ENCODE results near the gene DYNLT1.
"Not testable (repeated sequence)": the region's sequence is repeated elsewhere in the genome, so short reads cannot be mapped to it uniquely, and the experiment has no call there.

The DYNLT1 gene

DNA sequence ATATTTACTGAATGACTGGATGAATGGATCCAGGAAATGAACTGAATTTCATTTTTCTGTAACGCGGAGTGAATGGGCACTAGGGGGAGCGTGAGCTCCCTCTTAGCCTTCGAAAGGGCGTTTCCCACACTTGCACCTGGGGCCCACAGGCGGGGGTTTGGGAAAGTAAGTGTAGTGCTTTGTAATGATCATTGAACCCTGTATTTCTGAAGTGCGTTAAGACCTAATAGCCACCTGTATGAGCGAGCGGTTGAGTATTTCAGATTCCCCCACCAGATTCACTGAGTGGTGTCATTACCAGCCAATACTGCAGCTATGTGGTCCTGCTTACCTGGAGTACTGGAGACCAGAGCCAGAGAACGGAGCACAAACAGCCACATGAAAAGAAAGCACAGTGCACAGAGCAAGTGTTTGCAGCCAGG, 15.8 kb upstream of the DYNLT1 start:
- peak in 1 of 2 experiments; percentile 16 for DNase-seq (ENCODE audit: low read depth in 1 of 2, low spot score in 1 of 2)
- H3K27ac ChIP-seq (replicated peaks), result no peak overlapping the region
- no peak overlapping the region for H3K4me3 ChIP-seq (replicated peaks; ENCODE audit: insufficient read depth, low read length)
- no peak for TF ChIP-seq POLR2AphosphoS5 (IDR thresholded peaks at IDR 0.05; ENCODE audit: low read depth)
- TF ChIP-seq, protein P1, sequence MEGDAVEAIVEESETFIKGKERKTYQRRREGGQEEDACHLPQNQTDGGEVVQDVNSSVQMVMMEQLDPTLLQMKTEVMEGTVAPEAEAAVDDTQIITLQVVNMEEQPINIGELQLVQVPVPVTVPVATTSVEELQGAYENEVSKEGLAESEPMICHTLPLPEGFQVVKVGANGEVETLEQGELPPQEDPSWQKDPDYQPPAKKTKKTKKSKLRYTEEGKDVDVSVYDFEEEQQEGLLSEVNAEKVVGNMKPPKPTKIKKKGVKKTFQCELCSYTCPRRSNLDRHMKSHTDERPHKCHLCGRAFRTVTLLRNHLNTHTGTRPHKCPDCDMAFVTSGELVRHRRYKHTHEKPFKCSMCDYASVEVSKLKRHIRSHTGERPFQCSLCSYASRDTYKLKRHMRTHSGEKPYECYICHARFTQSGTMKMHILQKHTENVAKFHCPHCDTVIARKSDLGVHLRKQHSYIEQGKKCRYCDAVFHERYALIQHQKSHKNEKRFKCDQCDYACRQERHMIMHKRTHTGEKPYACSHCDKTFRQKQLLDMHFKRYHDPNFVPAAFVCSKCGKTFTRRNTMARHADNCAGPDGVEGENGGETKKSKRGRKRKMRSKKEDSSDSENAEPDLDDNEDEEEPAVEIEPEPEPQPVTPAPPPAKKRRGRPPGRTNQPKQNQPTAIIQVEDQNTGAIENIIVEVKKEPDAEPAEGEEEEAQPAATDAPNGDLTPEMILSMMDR (IDR thresholded peaks at IDR 0.05; ENCODE audit: insufficient read depth, low read length), result peak; percentile 34
- H3K27me3 ChIP-seq (ENCODE audit: insufficient read depth, poor library complexity, severe bottlenecking), result peaks cover 46% of the 10 kb centered on the region

DNA sequence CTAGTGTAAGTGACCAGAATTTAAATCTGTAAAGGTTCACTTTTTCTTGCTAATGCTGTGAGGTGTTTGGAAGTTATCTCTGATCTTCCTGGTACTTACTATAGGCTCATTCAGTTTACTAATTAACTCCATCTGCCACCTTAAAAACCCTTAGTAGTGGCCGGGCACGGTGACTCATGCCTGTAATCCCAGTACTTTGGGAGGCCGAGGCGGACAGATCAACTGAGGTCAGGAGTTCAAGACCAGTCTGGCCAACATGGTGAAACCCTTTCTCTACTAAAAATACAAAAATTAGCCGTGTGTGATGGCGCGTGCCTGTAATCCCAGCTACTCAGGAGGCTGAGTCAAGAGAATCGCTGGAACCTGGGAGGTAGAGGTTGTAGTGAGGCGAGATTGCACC, 12.4 kb upstream of the DYNLT1 start:
- H3K4me3 ChIP-seq (replicated peaks; ENCODE audit: insufficient read depth, low read length); H3K27ac ChIP-seq (replicated peaks); DNase-seq (ENCODE audit: low read depth in 1 of 2, low spot score in 1 of 2): not testable (repeated sequence)
- H3K27me3 ChIP-seq (ENCODE audit: insufficient read depth, poor library complexity, severe bottlenecking), result peaks cover 16% of the 10 kb centered on the region

DNA sequence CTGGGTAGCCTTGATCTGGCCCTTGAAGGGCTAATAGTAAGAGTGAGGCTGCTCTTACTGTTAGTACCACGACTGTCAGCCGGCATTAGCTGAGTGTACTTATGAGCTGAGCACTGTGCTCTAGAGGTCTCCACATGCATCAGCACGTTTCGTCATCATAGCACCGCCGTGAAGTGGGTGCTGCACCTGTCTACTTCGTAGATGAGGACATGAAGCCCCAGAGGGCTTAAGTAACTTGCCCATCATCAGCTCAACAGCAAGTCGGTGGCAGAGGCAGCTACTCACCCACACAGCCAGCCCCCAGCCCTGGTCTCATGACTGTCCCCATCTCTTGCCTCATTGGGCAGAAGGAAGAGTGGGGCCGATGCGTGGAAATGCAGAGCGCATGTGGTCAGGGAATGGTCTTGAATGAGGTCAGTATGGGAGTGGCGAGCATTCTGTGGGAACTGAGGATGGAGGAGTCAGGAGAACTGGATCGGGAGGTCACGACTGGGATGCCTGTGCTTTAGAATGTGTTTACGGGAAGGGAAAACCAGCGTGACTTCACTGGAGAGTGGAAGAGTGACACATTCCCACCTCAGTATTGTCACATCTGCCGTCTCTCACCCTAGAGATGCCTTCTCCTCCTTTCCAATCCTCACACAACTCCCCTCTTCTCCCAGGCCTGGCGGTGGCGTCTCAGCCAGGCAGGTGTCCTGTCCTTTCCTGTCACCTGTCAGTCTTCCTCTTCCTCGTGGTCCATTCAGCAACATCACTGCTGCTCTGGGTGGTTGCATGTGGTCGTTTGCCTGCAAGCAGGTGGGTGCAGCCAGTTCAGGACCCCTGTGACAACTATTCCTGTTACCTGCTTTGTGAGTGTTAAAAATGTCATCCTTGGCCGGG, 11.3 kb upstream of the DYNLT1 start:
- TF ChIP-seq GABPA (IDR thresholded peaks at IDR 0.05; ENCODE audit: low read depth) (no peak), SPI1 (IDR thresholded peaks at IDR 0.05; ENCODE audit: borderline replicate concordance, low read depth) (no peak), POLR2AphosphoS5 (IDR thresholded peaks at IDR 0.05; ENCODE audit: low read depth) (no peak)
- TF ChIP-seq, protein P2, sequence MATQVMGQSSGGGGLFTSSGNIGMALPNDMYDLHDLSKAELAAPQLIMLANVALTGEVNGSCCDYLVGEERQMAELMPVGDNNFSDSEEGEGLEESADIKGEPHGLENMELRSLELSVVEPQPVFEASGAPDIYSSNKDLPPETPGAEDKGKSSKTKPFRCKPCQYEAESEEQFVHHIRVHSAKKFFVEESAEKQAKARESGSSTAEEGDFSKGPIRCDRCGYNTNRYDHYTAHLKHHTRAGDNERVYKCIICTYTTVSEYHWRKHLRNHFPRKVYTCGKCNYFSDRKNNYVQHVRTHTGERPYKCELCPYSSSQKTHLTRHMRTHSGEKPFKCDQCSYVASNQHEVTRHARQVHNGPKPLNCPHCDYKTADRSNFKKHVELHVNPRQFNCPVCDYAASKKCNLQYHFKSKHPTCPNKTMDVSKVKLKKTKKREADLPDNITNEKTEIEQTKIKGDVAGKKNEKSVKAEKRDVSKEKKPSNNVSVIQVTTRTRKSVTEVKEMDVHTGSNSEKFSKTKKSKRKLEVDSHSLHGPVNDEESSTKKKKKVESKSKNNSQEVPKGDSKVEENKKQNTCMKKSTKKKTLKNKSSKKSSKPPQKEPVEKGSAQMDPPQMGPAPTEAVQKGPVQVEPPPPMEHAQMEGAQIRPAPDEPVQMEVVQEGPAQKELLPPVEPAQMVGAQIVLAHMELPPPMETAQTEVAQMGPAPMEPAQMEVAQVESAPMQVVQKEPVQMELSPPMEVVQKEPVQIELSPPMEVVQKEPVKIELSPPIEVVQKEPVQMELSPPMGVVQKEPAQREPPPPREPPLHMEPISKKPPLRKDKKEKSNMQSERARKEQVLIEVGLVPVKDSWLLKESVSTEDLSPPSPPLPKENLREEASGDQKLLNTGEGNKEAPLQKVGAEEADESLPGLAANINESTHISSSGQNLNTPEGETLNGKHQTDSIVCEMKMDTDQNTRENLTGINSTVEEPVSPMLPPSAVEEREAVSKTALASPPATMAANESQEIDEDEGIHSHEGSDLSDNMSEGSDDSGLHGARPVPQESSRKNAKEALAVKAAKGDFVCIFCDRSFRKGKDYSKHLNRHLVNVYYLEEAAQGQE (IDR thresholded peaks at IDR 0.05; ENCODE audit: insufficient replicate concordance, low read depth), result no peak
- TF ChIP-seq, protein P1 (IDR thresholded peaks at IDR 0.05; ENCODE audit: insufficient read depth, low read length), result no peak
- Histone ChIP-seq H3K27me3 (ENCODE audit: insufficient read depth, poor library complexity, severe bottlenecking) (peaks cover 8% of the 10 kb centered on the region), H3K4me3 (replicated peaks; ENCODE audit: insufficient read depth, low read length) (no peak overlapping the region), H3K27ac (replicated peaks) (no peak overlapping the region)
- DNase-seq (ENCODE audit: low read depth in 1 of 2, low spot score in 1 of 2), result no peak

DNA sequence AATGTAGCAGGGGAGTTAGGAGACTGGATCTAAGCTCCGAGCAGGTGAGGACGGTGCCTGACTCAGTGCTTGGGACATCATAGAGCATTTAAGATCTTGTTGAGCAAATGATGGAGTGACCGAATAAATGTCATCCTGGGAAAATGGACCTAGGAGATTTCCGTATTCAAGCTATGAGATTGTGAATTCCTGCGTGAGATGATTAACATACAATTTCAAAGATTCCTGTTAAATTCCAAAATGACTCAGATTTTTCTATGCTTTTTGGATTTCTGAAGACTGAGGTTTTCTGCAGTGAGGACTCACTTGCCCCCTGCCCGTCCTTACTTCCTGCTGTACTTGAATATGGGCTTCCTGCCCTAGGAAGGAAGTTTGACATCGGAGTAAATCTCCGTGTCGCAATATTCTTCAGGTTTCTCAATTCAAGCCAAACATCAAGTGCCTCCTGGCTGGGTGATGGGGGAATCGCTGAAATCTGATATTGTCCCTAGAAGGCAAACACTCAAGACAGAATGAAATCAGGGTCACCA, 10.5 kb upstream of the DYNLT1 start:
- 0 out of 2 replicates have a peak overlapping the region, but pooled peaks have one; percentile 0 for H3K27ac ChIP-seq (replicated peaks)
- TF ChIP-seq POLR2AphosphoS5 (IDR thresholded peaks at IDR 0.05; ENCODE audit: low read depth) (no peak), SPI1 (IDR thresholded peaks at IDR 0.05; ENCODE audit: borderline replicate concordance, low read depth) (peak; percentile 35; the same call in 1 of the 2 replicates)
- no peak overlapping the region for H3K4me3 ChIP-seq (replicated peaks; ENCODE audit: insufficient read depth, low read length)
- peaks cover 8% of the 10 kb centered on the region for H3K27me3 ChIP-seq (ENCODE audit: insufficient read depth, poor library complexity, severe bottlenecking)
- peak; percentile 64 to 81 for DNase-seq (ENCODE audit: low read depth in 1 of 2, low spot score in 1 of 2)

DNA sequence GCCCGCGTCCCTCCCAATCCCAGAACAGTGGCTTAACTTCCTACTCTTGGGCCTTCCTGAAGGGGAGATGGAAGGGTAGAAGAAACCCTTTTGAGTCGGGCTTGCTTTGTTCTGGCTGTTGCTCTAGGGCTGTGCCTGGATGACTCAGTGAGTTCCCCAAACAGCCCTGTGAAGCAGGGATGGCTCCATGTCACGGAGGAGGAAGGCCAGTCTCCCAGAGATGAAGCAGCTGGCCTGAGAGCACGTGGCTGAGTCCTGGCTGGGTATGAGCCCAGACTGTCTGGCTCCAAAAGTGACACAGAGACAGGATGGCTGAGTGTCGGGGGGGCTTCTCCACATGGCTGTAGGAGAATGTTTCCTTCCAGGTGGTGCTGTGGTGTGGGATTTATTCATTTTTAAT, 10.0 kb upstream of the DYNLT1 start:
- Histone ChIP-seq H3K27me3 (ENCODE audit: insufficient read depth, poor library complexity, severe bottlenecking) (peaks cover 8% of the 10 kb centered on the region), H3K4me3 (replicated peaks; ENCODE audit: insufficient read depth, low read length) (no peak overlapping the region), H3K27ac (replicated peaks) (0 out of 2 replicates have a peak overlapping the region, but pooled peaks have one; percentile 0)
- TF ChIP-seq, protein P2 (IDR thresholded peaks at IDR 0.05; ENCODE audit: insufficient replicate concordance, low read depth), result no peak
- peak; percentile 16; the same call in 1 of the 2 replicates for TF ChIP-seq SPI1 (IDR thresholded peaks at IDR 0.05; ENCODE audit: borderline replicate concordance, low read depth)
- no peak for TF ChIP-seq POLR2AphosphoS5 (IDR thresholded peaks at IDR 0.05; ENCODE audit: low read depth)
- no peak for TF ChIP-seq GABPA (IDR thresholded peaks at IDR 0.05; ENCODE audit: low read depth)
- TF ChIP-seq, protein P1 (IDR thresholded peaks at IDR 0.05; ENCODE audit: insufficient read depth, low read length), result no peak
- DNase-seq (ENCODE audit: low read depth in 1 of 2, low spot score in 1 of 2), result peak; percentile 50 to 66
